ENCODE data around the gene A3GALT2. TPM values are rescaled to one million over a fixed set of nuclear protein-coding genes. Genes with fewer than 3 reads are reported as not detected.

Gene A3GALT2
- polyA plus RNA-seq, 2 of the 4 experiments (the other 2 are of a cell fraction): not detected

DNA sequence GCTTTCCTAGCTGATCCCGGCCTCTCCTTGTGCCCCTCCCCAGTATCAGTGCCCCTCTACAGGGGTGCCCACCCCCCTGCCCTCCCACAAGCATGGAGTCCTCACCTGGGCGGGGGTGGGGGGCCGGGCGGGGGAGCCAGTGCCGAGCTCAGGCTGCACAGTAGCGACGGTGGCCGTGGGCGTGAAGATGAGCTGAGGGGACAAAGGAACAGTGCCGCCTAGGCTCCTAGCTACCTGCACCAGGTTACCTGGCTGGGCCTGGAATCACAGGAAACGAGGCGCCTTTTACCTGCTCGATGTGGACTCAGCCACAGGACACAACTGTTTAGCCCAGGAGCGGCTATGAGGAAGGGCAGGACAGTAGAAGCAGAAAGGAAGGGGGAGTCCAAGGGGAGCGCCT lies 47.5 kb upstream of the A3GALT2 start:
- CTCF ChIA-PET: interaction anchor here (0.6 to 13.0 kb wide), 17 partner anchors 11 to 150 kb away, joined by 3 to 162 read pairs (median 4); partner anchors contain the start of gene A3GALT2

DNA sequence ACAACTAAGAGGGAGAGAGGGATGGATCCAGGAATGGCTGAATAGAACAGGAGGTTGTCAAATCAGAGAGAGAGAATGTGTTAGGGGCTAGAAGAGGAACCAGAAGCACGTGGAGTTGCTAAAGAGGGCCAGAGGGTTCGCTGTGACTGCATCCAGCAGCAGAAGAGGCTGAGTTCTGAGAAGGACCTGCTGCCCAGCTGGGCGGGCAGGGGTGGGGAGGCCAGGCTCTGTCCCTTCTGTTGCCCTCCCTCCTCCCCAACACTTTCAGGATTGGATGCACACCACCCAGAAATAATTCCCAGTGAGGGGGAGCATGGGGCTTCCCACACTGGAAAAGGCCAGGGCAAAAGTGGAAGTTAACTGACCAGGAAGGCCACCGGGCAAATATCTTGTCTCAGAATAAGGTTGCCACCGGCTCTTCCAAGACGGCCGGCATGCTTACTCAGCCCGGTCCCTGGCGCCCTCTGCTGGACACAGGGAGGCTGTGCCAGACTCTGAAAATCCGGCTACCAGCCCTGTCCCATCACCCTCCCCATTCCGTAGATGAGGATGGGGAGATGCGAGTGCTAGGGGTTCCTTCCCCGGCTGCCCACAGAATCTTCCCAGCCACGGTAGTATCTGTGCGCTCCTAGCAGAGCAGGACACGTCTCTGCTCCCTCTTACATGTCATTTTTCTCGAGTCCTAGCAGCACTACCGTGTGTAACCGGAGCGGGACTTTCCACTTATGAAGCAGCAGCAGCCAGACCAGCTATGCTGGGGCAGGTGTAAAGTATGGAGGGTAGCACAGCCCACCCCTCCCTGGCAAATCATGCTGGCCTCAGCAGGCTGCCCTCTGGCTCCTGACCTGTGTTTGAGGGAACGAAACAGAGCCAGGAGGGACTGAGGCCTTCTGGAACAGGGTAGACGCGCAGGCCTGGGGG lies 46.8 kb upstream of the A3GALT2 start:
- H3K4me3 ChIP-seq: no peak overlapping the region
- POLR2A ChIA-PET: no interaction called here

More for the DNA sequence above, 47.5 kb upstream of the A3GALT2 start:
- H3K27ac ChIP-seq: no peak overlapping the region
- H3K4me2 ChIP-seq: no peak overlapping the region
- no peak for FAIRE-seq
- POLR2A ChIA-PET: no interaction called here
- H3K9me3 ChIP-seq: no peaks in the 10 kb centered on the region
- H3K4me1 ChIP-seq: no peaks in the 10 kb centered on the region
- 73% methylated on average over 10 of the region's 15 CpGs for WGBS (ENCODE audit: missing lambda C conversion rate)
- no peak for DNase-seq (ENCODE audit: low read depth in 1 of 2, low spot score in 1 of 2)
- no peak for ATAC-seq
- no peak overlapping the region for H3K4me3 ChIP-seq
- TF ChIP-seq MAFK (IDR thresholded peaks at IDR 0.05; ENCODE audit: partially characterized antibody) (no peak), FOXS1 (CRISPR knock-in tag; IDR thresholded peaks at IDR 0.05) (no peak), HOXA7 (CRISPR knock-in tag; IDR thresholded peaks at IDR 0.05) (no peak), PHF8 (IDR thresholded peaks at IDR 0.05; ENCODE audit: borderline replicate concordance, low read depth) (no peak), HDAC2 (IDR thresholded peaks at IDR 0.05) (no peak), HEYL (CRISPR knock-in tag; IDR thresholded peaks at IDR 0.05) (no peak), HOXB5 (CRISPR knock-in tag; IDR thresholded peaks at IDR 0.05) (no peak), CHD4 (IDR thresholded peaks at IDR 0.05; ENCODE audit: borderline replicate concordance) (no peak), ZFP36 (IDR thresholded peaks at IDR 0.05; ENCODE audit: borderline replicate concordance, partially characterized antibody) (no peak), CEBPB (IDR thresholded peaks at IDR 0.05) (no peak), NFE2L2 (conservative IDR thresholded peaks at IDR 0.05; ENCODE audit: low read length) (no peak), FOSL2 (IDR thresholded peaks at IDR 0.05) (no peak), FOSL2 (CRISPR knock-in tag; IDR thresholded peaks at IDR 0.05) (no peak), TP53 (CRISPR knock-in tag; IDR thresholded peaks at IDR 0.05) (no peak)
- TF ChIP-seq, protein P1, sequence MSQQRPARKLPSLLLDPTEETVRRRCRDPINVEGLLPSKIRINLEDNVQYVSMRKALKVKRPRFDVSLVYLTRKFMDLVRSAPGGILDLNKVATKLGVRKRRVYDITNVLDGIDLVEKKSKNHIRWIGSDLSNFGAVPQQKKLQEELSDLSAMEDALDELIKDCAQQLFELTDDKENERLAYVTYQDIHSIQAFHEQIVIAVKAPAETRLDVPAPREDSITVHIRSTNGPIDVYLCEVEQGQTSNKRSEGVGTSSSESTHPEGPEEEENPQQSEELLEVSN (IDR thresholded peaks at IDR 0.05; ENCODE audit: borderline replicate concordance, low read depth): no peak
- TF ChIP-seq, protein P2, sequence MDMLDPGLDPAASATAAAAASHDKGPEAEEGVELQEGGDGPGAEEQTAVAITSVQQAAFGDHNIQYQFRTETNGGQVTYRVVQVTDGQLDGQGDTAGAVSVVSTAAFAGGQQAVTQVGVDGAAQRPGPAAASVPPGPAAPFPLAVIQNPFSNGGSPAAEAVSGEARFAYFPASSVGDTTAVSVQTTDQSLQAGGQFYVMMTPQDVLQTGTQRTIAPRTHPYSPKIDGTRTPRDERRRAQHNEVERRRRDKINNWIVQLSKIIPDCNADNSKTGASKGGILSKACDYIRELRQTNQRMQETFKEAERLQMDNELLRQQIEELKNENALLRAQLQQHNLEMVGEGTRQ (IDR thresholded peaks at IDR 0.05): no peak
- TF ChIP-seq, protein P3, sequence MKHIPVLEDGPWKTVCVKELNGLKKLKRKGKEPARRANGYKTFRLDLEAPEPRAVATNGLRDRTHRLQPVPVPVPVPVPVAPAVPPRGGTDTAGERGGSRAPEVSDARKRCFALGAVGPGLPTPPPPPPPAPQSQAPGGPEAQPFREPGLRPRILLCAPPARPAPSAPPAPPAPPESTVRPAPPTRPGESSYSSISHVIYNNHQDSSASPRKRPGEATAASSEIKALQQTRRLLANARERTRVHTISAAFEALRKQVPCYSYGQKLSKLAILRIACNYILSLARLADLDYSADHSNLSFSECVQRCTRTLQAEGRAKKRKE (CRISPR knock-in tag; IDR thresholded peaks at IDR 0.05; ENCODE audit: low read depth): no peak
- TF ChIP-seq, protein P4, sequence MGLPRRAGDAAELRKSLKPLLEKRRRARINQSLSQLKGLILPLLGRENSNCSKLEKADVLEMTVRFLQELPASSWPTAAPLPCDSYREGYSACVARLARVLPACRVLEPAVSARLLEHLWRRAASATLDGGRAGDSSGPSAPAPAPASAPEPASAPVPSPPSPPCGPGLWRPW (IDR thresholded peaks at IDR 0.05): no peak

More for the DNA sequence above, 46.8 kb upstream of the A3GALT2 start:
- H3K4me2 ChIP-seq: peak overlapping the region; percentile 54; the same call in 1 of the 3 replicates
- no peaks in the 10 kb centered on the region for H3K9me3 ChIP-seq
- CTCF ChIA-PET: interaction anchor here (0.6 to 13.0 kb wide), 23 partner anchors 10 to 149 kb away, joined by 3 to 162 read pairs (median 5); partner anchors contain the start of gene A3GALT2
- DNase-seq (ENCODE audit: low read depth in 1 of 2, low spot score in 1 of 2): peak; percentile 71 to 72
- 31% methylated on average over 20 of the region's 23 CpGs for WGBS (ENCODE audit: missing lambda C conversion rate)
- no peak for FAIRE-seq
- TF ChIP-seq NR3C1 (IDR thresholded peaks at IDR 0.05) (no peak), FOXS1 (CRISPR knock-in tag; IDR thresholded peaks at IDR 0.05) (no peak), RAD21 (conservative IDR thresholded peaks at IDR 0.05 in 1 of 2, IDR thresholded peaks at IDR 0.05 in 1 of 2) (peak; percentile 92 to 95), SMC3 (IDR thresholded peaks at IDR 0.05) (peak; percentile 89)
- TF ChIP-seq, protein P5, sequence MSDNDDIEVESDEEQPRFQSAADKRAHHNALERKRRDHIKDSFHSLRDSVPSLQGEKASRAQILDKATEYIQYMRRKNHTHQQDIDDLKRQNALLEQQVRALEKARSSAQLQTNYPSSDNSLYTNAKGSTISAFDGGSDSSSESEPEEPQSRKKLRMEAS (IDR thresholded peaks at IDR 0.05): 0 out of 2 replicates have a peak, but pooled peaks have one; percentile 32
- TF ChIP-seq, protein P6, sequence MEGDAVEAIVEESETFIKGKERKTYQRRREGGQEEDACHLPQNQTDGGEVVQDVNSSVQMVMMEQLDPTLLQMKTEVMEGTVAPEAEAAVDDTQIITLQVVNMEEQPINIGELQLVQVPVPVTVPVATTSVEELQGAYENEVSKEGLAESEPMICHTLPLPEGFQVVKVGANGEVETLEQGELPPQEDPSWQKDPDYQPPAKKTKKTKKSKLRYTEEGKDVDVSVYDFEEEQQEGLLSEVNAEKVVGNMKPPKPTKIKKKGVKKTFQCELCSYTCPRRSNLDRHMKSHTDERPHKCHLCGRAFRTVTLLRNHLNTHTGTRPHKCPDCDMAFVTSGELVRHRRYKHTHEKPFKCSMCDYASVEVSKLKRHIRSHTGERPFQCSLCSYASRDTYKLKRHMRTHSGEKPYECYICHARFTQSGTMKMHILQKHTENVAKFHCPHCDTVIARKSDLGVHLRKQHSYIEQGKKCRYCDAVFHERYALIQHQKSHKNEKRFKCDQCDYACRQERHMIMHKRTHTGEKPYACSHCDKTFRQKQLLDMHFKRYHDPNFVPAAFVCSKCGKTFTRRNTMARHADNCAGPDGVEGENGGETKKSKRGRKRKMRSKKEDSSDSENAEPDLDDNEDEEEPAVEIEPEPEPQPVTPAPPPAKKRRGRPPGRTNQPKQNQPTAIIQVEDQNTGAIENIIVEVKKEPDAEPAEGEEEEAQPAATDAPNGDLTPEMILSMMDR (IDR thresholded peaks at IDR 0.05): peak; percentile 83
- ATAC-seq: peak; percentile 89 to 97
- H3K27ac ChIP-seq: peak overlapping the region in 1 of 2 experiments; percentile 66; a peak in 2 of 6 replicates
- H3K4me1 ChIP-seq: no peaks in the 10 kb centered on the region

All from A549 (cell line).